Lower lobe of right lung (tissue), 2 donors: ENCODE data around the gene GALNT9. TPM values are rescaled to one million over a fixed set of nuclear protein-coding genes. Genes with fewer than 3 reads are reported as not detected.
A peak's percentile ranks its signal among the peaks of the same experiment; 100 is the strongest.

Experiments used
- ATAC-seq, 2 donors: fragments of 200-7000 bp; cut with Tn5 transposase; one replicate each; pipeline ENCODE4 v1.9.1; 2020 to 2022; ENCODE audit warnings: mild to moderate bottlenecking in 2 of 2, moderate library complexity in 2 of 2
- DNase-seq: peaks from one replicate; pipeline ENCODE4 v3.0.0-alpha.2; 2020
- H3K27ac ChIP-seq: fragments of 200-600 bp; one replicate; pipeline ENCODE4 v1.8.0; 2022
- H3K27me3 ChIP-seq: fragments of 200-600 bp; one replicate; pipeline ENCODE4 v1.8.0; 2022; ENCODE audit warnings: low read depth
- H3K36me3 ChIP-seq: fragments of 200-600 bp; one replicate; pipeline ENCODE4 v1.8.0; 2022; ENCODE audit warnings: mild to moderate bottlenecking
- H3K4me1 ChIP-seq: fragments of 200-600 bp; one replicate; pipeline ENCODE4 v1.8.0; 2022
- H3K4me3 ChIP-seq: fragments of 200-600 bp; one replicate; pipeline ENCODE4 v1.8.0; 2022; ENCODE audit warnings: mild to moderate bottlenecking
- H3K9me3 ChIP-seq: fragments of 200-600 bp; one replicate; pipeline ENCODE4 v1.8.0; 2022
- intact Hi-C: fragments of 100-400 bp; cut with DNase I; formaldehyde crosslinking; loops from one replicate; pipeline ENCODE4 v1.11.0; 2022
- total RNA-seq: library from RNA; stranded (reverse); fragmentation: NEBNext Ultra II Directional; extraction: Animal tissue kit (Norgen Biotek cat#: 25700); gene quantifications from one replicate; pipeline ENCODE4 v1.2.1, GENCODE V29; 2021
- TF ChIP-seq, protein P1 (sequence below): fragments of 200-600 bp; IDR thresholded peaks from one replicate; pipeline ENCODE4 v1.8.0; 2022; ENCODE audit warnings: antibody characterized with exemption, mild to moderate bottlenecking
- donor health status: DM: no; HTN: yes; CAD: no; lungs with severe emphysema.

Gene GALNT9
- total RNA-seq, 1 donor from 2014 or later = not detected

DNA sequence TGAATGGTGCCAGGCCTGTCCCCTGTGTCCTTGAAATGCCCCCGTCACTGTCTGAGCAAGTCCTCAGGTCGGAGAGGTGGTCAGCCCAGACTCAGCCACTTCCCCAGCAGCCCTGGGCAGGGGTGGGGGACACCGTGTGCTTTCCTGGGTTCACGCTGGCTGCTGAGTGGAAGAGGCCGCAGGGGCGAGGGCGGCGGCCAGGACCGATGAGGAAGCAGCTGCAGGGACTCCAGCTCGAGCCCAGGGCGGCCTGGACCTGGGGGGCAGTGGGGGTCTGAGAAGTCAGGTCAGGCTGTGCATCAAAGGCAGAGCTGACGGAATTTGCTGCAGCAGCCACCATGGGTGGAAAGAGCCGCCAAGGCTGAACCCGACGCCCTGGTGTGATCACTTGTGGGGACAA lies 156.8 kb downstream of the GALNT9 start:
- intact Hi-C loops = no loop called here
- DNase-seq (no peak), ATAC-seq (no peak)
- TF ChIP-seq, protein P1, sequence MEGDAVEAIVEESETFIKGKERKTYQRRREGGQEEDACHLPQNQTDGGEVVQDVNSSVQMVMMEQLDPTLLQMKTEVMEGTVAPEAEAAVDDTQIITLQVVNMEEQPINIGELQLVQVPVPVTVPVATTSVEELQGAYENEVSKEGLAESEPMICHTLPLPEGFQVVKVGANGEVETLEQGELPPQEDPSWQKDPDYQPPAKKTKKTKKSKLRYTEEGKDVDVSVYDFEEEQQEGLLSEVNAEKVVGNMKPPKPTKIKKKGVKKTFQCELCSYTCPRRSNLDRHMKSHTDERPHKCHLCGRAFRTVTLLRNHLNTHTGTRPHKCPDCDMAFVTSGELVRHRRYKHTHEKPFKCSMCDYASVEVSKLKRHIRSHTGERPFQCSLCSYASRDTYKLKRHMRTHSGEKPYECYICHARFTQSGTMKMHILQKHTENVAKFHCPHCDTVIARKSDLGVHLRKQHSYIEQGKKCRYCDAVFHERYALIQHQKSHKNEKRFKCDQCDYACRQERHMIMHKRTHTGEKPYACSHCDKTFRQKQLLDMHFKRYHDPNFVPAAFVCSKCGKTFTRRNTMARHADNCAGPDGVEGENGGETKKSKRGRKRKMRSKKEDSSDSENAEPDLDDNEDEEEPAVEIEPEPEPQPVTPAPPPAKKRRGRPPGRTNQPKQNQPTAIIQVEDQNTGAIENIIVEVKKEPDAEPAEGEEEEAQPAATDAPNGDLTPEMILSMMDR = no peak
- Histone ChIP-seq H3K4me3 (no peak overlapping the region), H3K9me3 (no peaks in the 10 kb centered on the region), H3K27me3 (peaks cover 63% of the 10 kb centered on the region), H3K27ac (no peak overlapping the region), H3K36me3 (no peaks in the 10 kb centered on the region), H3K4me1 (no peaks in the 10 kb centered on the region)

DNA sequence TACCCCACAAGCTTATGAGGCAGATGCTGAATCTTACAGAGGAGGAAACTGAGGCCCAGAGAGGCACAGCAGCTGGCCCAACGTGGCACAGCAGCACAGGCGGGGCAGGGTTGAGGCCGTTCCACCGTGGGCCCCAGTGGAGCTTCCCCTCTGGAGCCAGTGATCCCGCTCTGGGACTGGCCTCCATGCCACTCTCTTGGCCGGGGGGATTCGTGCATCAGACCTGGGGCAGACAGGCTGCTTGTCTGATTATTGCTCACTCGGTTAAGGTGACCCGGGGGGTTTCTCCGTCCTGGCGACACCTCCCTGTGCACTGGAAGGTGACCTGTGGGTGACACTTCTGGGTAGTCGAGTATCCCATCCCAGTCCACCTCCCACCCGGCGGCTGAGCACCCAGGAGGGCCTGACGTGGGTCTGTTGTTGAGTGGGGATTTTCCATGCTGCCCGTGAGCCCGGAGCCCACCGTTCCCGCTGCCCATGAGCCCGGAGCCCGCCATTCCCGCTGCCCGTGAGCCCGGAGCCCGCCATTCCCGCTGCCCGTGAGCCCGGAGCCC lies 157.3 kb downstream of the GALNT9 start:
- Histone ChIP-seq H3K36me3 (no peaks in the 10 kb centered on the region), H3K4me3 (no peak overlapping the region), H3K27ac (no peak overlapping the region), H3K9me3 (no peaks in the 10 kb centered on the region), H3K27me3 (peaks cover 59% of the 10 kb centered on the region), H3K4me1 (no peaks in the 10 kb centered on the region)
- TF ChIP-seq, protein P1 = no peak
- no peak for DNase-seq
- intact Hi-C loops = no loop called here
- ATAC-seq = no peak

DNA sequence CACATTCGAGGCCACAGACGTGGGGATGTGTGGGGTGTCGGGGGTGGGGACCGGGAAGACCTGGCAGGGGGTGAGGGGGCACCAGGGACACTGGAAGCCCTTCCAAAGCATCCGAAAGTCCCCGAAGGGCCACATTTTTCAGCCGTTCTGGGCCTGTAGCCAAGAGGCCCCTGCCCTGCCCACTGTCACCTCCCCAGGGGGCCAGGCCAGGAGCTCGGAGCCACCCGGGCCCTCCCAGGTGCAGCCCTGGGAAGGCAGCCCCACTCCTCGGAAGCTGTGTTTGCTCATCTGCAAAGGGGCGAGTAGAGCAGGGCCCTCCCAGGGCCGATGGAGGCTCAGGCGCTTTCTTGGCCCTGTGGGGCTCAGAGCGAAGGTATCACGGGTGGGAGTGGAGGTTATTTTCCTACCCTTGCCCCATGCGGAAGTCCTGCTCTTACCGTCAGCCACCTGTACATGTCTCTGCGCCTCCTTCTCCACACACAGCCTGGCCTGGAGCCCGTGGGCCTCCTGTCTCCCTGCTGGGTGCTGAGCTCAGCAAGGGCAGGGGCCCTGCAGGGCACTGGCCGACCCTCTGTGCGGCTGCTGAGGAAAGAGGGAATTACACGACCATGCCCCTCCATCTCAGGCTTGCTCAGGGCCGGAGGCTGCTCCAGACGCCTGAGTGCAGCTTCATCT lies 158.0 kb downstream of the GALNT9 start:
- no peaks in the 10 kb centered on the region for H3K9me3 ChIP-seq
- DNase-seq (no peak), ATAC-seq (no peak)
- no peak overlapping the region for H3K27ac ChIP-seq
- TF ChIP-seq, protein P1 = no peak
- H3K36me3 ChIP-seq = no peaks in the 10 kb centered on the region
- H3K4me3 ChIP-seq = no peak overlapping the region
- peaks cover 53% of the 10 kb centered on the region for H3K27me3 ChIP-seq
- H3K4me1 ChIP-seq = no peaks in the 10 kb centered on the region
- intact Hi-C loops = no loop called here

DNA sequence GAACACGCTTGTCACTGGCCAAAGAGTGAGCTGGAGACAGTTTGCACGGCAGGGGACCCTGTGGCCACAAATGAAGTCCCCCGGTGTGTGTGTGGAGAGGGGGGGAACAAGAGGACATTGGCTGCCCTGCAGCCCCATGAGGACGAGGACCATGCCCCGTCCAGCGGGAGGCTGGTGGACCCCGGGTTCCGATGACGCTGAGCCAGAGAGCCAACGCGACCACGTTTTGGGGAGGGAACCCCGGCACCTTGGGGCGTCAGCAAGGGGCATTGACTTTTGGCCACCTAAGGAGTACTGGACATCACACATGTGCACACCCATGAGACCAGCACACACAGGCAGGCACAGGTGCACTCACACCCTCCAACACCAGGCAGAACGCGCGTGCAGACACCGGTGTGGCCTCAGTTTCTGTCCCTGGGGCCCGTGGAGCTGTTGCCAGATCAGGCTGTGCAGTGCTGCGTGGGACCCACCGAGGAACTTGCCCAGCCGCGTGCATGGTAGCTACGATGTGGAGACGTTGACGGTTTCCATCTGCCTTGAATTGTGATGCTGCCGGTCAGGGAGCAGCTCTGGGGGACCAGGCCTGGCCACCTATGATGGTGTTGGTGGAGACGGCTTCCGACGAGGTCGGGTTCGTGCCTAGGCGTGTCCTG lies 158.6 kb downstream of the GALNT9 start:
- no peak for ATAC-seq
- peak; percentile 44 for DNase-seq
- peaks cover 47% of the 10 kb centered on the region for H3K27me3 ChIP-seq

DNA sequence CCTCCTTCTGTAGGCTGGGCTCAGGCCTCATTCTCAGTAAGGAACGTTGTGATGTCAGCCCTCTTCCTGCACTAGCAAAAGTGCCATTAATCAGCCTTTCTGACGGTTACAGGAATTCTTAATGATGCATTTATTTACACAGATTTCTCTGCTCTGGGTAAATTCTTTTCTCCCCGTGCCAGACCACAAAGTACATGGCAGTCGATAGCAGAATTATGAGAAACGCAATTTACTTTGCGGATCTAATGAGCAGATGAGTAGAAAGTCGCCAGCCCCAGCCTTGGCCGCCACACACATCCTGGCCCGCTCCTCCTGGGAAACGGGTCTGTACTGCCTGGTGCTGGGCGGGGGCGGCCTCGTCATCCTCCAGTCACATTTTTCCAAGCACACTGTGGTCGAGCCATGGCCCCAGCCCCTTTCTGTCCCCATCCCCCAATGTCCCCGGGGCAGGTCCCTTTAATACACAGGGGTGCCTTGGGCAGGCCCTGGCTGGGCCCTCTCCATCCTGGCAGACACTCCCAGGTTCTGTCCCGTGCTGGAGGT lies 159.2 kb downstream of the GALNT9 start:
- no peak for ATAC-seq
- Histone ChIP-seq H3K9me3 (no peaks in the 10 kb centered on the region), H3K36me3 (no peaks in the 10 kb centered on the region), H3K4me1 (no peaks in the 10 kb centered on the region), H3K27ac (no peak overlapping the region), H3K27me3 (peaks cover 41% of the 10 kb centered on the region), H3K4me3 (no peak overlapping the region)
- intact Hi-C loops = no loop called here
- DNase-seq = no peak
- TF ChIP-seq, protein P1 = no peak

More for the DNA sequence above, 158.6 kb downstream of the GALNT9 start:
- Histone ChIP-seq H3K4me1 (no peaks in the 10 kb centered on the region), H3K27ac (no peak overlapping the region), H3K36me3 (no peaks in the 10 kb centered on the region), H3K9me3 (no peaks in the 10 kb centered on the region), H3K4me3 (no peak overlapping the region)
- intact Hi-C loops = no loop called here
- TF ChIP-seq, protein P1 = no peak
